ENCODE results near the gene RUNDC3A.
"Not testable (repeated sequence)": the region's sequence is repeated elsewhere in the genome, so short reads cannot be mapped to it uniquely, and the experiment has no call there.

RUNDC3A gene

GRCh38 chr17:44346064-44346844 is 37.9 kb downstream of the RUNDC3A start:
- no peak for DNase-seq

GRCh38 chr17:44347206-44348055 is 39.0 kb downstream of the RUNDC3A start:
- not testable (repeated sequence) for DNase-seq

- DNase-seq = no peak
Observed at GRCh38 chr17:44348234-44348987, 40.0 kb downstream of the RUNDC3A start.

DNA sequence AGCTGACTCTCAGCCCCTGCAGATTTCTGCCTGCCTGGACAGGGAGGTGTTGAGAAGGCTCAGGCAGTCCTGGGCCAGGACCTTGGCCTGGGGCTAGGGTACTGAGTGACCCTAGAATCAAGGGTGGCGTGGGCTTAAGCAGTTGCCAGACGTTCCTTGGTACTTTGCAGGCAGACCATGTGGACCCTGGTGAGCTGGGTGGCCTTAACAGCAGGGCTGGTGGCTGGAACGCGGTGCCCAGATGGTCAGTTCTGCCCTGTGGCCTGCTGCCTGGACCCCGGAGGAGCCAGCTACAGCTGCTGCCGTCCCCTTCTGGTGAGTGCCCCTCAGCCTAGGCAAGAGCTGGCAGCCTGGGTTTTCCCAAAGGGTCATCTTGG is 40.6 kb downstream of the RUNDC3A start:
- no peak for DNase-seq

DNA sequence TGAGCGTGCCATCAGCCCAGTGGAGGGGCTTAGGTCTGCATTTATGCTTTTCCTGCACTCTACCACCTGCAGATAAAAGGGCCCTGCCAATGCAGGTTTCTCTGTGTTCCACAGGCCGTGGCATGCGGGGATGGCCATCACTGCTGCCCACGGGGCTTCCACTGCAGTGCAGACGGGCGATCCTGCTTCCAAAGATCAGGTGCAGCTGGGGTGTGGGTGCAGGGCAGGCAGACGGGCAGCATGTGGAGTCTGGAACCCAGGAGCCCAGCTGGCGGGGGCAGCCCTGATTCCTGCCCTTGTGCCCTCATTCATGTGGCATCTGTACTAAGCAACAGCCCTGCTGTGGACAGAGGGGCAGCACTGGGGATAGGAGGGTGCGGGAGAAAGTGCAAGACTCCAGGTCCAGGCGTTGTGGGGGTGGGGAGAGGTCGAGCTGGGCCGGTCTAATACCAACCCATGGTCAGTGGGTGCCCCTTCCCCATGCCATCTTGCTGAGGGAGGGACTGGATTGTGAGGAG is 41.2 kb downstream of the RUNDC3A start:
- no peak for DNase-seq

GRCh38 chr17:44350733-44351226 is 42.4 kb downstream of the RUNDC3A start:
- peak; percentile 72 for DNase-seq

- no peak for DNase-seq
Observed at GRCh38 chr17:44351464-44351863, 43.1 kb downstream of the RUNDC3A start.

GRCh38 chr17:44351961-44352827 is 43.8 kb downstream of the RUNDC3A start:
- DNase-seq = no peak

GRCh38 chr17:44352828-44353671 is 44.6 kb downstream of the RUNDC3A start:
- DNase-seq = no peak

- no peak for DNase-seq
Observed at GRCh38 chr17:44353672-44354331, 45.4 kb downstream of the RUNDC3A start.

- DNase-seq = peak; percentile 57
Observed at GRCh38 chr17:44354582-44355561, 46.5 kb downstream of the RUNDC3A start.

GRCh38 chr17:44355642-44356099 is 47.3 kb downstream of the RUNDC3A start:
- no peak for DNase-seq

DNA sequence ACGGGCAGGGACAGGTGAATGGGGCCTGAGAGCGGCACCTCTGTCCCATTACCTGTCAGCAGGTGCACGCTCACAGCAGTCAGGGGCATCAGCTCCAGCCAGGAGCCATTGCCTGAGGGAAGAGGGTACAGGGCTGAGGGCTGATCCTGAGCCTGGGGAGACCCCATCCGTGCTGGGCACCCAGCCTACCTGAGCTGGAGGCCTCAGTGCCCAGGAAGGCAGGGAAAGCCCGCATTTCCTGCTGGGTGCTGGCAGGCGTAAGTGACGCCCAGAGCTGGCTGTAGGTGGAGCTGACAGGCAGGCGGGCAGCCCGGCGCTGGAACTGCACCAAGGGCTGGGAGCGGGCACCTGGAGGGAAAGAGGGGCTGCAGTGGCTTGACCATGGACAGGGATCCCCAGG is 47.8 kb downstream of the RUNDC3A start:
- no peak for DNase-seq

DNA sequence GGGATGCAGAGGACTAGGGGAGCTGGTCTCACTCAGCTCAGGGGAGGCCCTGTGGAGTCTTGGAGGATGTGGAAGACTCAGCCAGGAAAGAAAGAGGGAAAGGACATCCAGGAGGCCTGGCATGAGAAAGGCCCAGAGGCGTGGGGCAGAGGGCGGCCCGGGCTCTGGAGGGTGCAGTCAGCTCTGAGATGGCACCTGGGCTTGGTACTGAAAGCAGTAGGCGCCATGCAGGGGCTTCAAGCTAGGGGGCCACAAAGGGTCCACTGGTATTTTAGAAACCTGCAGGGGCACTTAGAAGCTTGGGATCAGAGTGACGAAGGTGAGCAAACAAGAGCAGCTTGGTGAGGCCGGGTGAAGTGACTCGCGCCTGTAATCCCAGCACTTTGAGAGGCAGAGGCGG is 49.7 kb downstream of the RUNDC3A start:
- no peak for DNase-seq

DNA sequence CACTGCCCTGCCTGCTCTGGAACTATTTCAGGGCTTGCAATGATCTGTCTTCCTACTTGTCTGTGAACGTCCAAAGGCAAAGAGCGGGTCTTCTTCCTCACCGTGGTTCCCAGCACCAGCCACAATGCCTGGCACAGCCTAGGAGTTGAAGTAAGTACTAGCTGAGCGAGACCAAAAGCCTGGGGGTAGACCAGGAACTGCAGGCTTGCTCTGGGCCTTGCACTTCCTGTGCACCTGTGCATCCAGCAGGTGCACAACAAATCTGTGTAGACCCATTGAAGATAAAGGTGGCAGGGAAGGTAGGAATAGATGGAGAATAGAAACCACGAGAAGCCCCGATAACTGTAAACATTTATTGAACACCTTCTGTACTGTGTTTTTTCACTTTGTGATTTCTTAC is 50.6 kb downstream of the RUNDC3A start:
- no peak for DNase-seq

DNA sequence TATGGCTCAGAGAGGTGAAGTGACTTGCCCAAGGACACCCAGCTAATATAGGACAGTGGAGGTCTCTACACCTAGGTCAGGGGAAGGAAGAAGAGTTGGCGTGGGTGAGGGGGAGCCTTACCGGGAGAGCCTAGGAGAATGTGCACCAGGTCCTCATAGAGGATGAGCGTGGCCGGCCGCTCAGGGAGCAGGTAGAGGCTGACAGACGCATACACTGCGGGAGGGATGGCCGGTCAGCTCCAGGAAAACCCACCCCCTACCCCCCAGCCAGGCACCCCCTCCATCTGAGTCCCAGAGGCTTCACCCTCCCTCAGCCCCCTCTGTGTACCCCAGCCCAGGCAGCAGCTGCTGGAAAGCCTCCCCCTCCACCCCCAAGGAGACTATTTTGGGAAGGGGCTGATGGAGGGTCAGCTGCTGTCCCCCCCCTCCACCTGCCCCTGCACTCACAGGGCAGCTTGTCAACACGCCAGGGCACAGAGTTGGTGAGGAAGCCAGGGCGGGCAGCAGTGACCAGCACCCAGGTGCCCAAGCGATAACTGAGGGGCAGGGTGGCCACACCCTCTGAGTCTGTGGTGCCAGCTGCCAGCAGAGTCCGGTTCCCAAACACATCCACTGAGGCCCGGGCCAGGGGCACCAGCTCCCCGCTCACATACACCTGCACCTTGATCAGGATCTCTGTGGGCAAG is 51.2 kb downstream of the RUNDC3A start:
- no peak for DNase-seq

DNA sequence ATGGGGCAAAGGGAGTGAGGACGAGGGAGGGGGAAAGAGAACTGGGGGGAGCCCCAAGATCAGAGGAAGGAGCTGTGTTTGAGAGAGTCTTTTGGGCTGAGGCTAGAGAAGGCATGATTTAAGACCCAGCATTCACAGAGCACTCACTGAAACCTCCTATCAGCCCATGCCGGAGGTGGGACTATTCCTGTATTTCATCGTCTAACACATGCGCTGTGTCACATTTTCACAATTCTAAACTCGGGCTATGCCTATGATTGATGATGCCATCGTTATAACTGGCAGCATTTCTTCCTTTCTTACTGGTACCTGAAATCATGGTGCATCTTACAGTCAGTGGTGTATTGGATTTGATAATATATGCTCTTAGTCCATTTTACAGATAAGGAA is 51.7 kb downstream of the RUNDC3A start:
- DNase-seq = no peak

DNA sequence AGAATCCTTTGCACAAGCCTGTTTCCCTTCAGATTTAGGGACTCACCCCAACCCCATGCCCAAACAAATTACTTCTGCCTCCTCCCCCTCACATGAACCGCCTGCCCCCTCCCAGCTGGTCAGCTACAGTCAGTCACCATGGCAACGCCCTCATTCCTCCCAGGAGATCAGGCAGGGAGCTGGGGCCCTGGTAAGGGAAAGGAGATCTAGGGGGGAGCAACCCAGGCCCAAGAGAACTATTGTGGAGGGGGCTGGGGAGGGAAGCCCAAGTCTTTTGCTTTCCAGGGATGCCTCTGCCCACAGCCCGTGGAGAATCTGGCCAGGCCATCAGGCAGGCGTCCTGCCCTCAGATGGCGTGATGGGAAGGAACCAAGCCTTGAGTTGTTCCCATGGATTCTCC is 52.4 kb downstream of the RUNDC3A start:
- no peak for DNase-seq

Measured in activated CD4-positive, alpha-beta T cell treated with anti-CD3 and anti-CD28 coated beads, Interleukin-2, amount 50 U/mL, for 1 hour (primary cell).